Upper lobe of right lung (tissue), 1 donor: ENCODE data around the gene FAM78A. TPM values are rescaled to one million over a fixed set of nuclear protein-coding genes. Genes with fewer than 3 reads are reported as not detected.

Experiments
- ATAC-seq: fragments of 200-7000 bp; cut with Tn5 transposase; one replicate; pipeline ENCODE4 v1.9.1; 2020; ENCODE audit warnings: mild to moderate bottlenecking, moderate library complexity
- DNase-seq: peaks from one replicate; pipeline ENCODE4 v3.0.0-alpha.2; 2020
- H3K27ac ChIP-seq: fragments of 200-600 bp; one replicate; pipeline ENCODE4 v1.8.0; 2022
- H3K27me3 ChIP-seq: fragments of 200-600 bp; one replicate; pipeline ENCODE4 v1.8.0; 2022; ENCODE audit warnings: mild to moderate bottlenecking
- H3K36me3 ChIP-seq: fragments of 200-600 bp; one replicate; pipeline ENCODE4 v1.8.0; 2022
- H3K4me1 ChIP-seq: fragments of 200-600 bp; one replicate; pipeline ENCODE4 v1.8.0; 2022
- H3K4me3 ChIP-seq: fragments of 200-600 bp; one replicate; pipeline ENCODE4 v1.8.0; 2022; ENCODE audit warnings: mild to moderate bottlenecking
- H3K9me3 ChIP-seq: fragments of 200-600 bp; one replicate; pipeline ENCODE4 v1.8.0; 2022
- intact Hi-C: fragments of 100-400 bp; cut with DNase I; formaldehyde crosslinking; loops from one replicate; pipeline ENCODE4 v1.11.0; 2022
- total RNA-seq: library from RNA; stranded (reverse); fragmentation: NEBNext Ultra II Directional; extraction: Animal tissue kit (Norgen Biotek cat#: 25700); gene quantifications from one replicate; pipeline ENCODE4 v1.2.1, GENCODE V29; 2021
- TF ChIP-seq, protein P1 (sequence below): fragments of 200-600 bp; IDR thresholded peaks from one replicate; pipeline ENCODE4 v1.8.0; 2022; ENCODE audit warnings: antibody characterized with exemption
- donor health status: DM: no; HTN: yes; CAD: no; lungs with severe emphysema.

Gene FAM78A
- total RNA-seq, 1 donor from 2014 or later, result 14.8 TPM

DNA sequence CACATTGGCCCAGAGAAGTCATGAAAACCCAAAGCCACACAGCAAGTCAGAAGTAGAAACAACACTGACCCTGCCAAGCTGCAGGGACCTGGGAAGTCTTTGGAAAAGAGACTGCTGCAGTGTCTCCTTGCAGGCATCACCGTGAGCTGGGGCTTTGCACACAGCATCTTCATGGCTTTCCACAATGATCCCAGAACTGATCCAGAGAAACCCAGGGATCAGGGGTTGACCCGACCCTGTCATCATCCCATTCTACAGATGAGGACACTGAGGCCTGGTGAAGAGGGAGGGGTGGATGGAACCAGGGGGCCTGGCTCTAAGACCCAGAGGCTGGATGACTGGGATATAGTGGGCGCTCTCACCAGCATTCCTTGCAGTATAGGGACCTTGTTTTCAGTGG lies 4.3 kb upstream of the FAM78A start:
- H3K9me3 ChIP-seq, result no peaks in the 10 kb centered on the region
- no peak for ATAC-seq
- H3K4me1 ChIP-seq, result no peaks in the 10 kb centered on the region
- H3K27me3 ChIP-seq, result peaks cover 24% of the 10 kb centered on the region
- DNase-seq, result no peak
- no peaks in the 10 kb centered on the region for H3K36me3 ChIP-seq
- H3K27ac ChIP-seq, result no peak overlapping the region
- intact Hi-C loops, result no loop called here
- H3K4me3 ChIP-seq, result no peak overlapping the region
- TF ChIP-seq, protein P1, sequence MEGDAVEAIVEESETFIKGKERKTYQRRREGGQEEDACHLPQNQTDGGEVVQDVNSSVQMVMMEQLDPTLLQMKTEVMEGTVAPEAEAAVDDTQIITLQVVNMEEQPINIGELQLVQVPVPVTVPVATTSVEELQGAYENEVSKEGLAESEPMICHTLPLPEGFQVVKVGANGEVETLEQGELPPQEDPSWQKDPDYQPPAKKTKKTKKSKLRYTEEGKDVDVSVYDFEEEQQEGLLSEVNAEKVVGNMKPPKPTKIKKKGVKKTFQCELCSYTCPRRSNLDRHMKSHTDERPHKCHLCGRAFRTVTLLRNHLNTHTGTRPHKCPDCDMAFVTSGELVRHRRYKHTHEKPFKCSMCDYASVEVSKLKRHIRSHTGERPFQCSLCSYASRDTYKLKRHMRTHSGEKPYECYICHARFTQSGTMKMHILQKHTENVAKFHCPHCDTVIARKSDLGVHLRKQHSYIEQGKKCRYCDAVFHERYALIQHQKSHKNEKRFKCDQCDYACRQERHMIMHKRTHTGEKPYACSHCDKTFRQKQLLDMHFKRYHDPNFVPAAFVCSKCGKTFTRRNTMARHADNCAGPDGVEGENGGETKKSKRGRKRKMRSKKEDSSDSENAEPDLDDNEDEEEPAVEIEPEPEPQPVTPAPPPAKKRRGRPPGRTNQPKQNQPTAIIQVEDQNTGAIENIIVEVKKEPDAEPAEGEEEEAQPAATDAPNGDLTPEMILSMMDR, result no peak

DNA sequence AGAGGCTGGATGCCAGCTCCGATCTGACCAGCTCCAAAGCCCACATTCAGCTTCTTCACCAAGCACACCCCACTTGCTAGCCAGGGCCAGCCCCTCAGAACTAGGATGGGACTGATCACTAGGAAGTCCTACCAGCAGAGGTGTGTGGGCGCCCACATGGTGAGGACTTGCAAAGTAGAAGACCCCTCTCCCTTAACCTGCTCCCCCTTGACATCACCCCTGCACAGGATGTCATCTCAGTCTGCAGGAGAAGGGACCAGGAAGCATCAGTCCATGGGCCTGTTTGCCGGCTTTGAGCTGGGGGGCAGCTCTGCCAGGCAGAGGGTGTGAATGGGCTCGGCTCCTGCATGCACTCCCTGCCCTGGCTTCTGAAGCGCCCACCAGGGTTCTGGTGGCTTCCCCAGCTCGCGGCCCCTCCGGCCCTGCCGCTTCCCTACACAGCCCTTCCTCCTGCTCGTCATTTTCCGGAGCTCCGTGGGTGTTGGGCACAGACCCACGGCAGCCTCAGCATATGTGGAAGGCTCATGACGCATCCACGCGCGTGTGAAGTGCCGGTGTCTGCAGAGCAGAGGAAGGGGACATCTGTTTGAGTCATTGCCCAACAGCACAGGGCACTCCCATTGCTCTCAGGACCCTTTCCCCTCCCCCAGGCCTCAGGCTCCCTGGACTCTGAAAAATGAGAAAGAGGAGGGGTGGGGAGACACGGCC lies 3.7 kb upstream of the FAM78A start:
- peaks cover 24% of the 10 kb centered on the region for H3K27me3 ChIP-seq
- no peaks in the 10 kb centered on the region for H3K4me1 ChIP-seq
- no peak overlapping the region for H3K27ac ChIP-seq
- DNase-seq, result no peak
- intact Hi-C loops, result no loop called here
- ATAC-seq, result no peak
- no peak overlapping the region for H3K4me3 ChIP-seq
- TF ChIP-seq, protein P1, result no peak
- no peaks in the 10 kb centered on the region for H3K9me3 ChIP-seq
- no peaks in the 10 kb centered on the region for H3K36me3 ChIP-seq

DNA sequence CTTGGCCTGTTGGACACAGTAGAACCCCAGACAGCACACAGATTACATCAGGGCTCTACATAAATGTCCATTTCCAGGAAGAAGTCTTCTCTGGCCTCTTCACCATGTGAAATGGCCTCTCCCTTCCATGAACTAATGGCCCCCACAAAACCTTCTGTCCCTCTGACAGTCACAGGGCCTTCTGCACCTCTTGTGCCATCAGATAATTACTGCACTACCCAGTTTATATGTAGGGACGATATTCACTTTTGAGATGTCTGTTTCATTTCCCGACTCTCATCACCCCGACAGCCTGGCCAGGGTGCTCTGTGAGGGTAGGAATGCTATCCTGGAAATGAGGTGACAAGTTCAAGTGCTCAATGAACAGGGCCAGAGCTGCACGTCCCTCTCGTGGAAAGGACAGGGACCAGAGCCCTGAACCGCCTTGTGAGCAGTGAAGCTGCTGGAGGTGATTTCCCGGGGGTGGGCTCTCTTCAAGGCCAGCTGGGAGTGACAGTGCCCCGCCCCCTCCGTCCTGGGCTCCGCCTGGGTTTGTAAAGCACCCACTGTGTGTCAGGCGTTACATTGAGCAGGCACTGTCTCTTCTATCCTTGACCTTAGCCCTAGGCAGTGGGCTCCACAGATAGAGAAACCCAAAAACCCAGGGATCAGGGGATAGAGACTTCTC lies 3.0 kb upstream of the FAM78A start:
- DNase-seq (no peak), ATAC-seq (no peak)
- intact Hi-C loops, result no loop called here
- Histone ChIP-seq H3K4me1 (no peaks in the 10 kb centered on the region), H3K9me3 (no peaks in the 10 kb centered on the region), H3K4me3 (no peak overlapping the region), H3K27ac (no peak overlapping the region), H3K27me3 (peaks cover 24% of the 10 kb centered on the region), H3K36me3 (no peaks in the 10 kb centered on the region)
- TF ChIP-seq, protein P1, result no peak

DNA sequence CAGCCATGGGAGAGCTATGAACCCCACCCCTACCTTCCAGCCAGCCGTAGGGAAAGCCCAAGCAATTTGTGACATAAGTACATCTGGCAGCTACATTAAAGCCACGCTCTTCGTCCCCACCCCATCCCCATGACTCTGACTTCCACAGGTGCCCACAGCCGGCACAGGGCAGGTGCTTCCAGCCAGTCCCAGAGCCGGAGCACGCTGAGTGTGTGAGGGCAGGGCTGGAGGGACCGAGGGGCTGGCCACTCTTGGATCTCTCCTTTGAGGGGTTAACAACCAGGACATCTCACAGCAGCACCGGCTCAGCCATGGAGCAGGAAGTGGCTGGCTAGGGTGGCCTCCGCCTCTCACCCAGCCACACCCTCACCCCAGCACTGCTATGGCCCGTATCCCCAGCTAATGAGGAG lies 2.4 kb upstream of the FAM78A start:
- ATAC-seq, result no peak
- TF ChIP-seq, protein P1, result no peak
- Histone ChIP-seq H3K27me3 (peaks cover 24% of the 10 kb centered on the region), H3K27ac (no peak overlapping the region), H3K36me3 (no peaks in the 10 kb centered on the region), H3K9me3 (no peaks in the 10 kb centered on the region), H3K4me1 (no peaks in the 10 kb centered on the region), H3K4me3 (no peak overlapping the region)
- intact Hi-C loops, result no loop called here
- no peak for DNase-seq

DNA sequence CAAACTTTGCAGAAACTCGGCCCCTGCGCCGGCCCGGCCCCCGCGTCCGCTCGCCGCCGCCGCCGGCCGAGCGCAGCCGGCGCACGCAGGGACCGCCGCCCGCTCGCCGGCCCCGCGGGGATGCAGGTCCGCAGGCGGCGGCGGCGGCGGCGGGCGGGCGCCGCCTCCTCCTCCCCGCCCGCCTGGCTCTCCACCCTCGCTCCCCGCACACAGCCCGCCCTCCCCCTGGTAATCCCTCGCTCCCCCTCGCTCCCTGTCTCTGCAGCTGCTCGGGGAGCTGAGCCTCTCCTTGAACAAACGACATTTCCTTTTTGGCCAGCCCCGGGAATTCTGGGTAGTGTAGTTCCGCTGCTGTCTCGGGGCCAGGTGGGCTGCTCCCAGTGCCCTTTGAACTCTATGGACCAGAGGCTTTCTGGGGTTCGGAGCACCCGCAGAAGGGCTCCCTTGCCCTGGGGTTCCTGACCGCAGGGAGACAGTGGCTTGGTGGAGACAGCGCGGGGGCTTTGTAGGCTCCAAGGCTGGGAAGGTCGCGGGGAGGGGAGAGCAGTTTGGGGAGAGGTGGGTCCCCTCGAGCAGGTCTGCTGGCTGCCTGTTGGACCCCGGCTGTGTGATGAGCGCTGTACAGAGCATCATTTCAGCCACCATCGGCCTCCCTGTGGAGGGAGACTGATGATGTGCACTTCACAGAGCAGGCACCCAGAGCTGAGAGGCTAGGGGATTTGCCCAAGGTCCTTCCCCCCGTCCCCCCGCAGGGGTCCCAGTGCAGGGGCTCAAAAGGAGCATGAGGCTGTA lies 1.8 kb upstream of the FAM78A start:
- Histone ChIP-seq H3K27me3 (peaks cover 23% of the 10 kb centered on the region), H3K9me3 (no peaks in the 10 kb centered on the region), H3K4me3 (peak overlapping the region; percentile 67), H3K36me3 (no peaks in the 10 kb centered on the region), H3K4me1 (peaks cover 3% of the 10 kb centered on the region), H3K27ac (peak overlapping the region; percentile 58)
- TF ChIP-seq, protein P1, result no peak
- DNase-seq (peak; percentile 87), ATAC-seq (peak; percentile 67)
- intact Hi-C loops, result no loop called here
